HG03175 (cell line): ENCODE measurements around the gene MRFAP1L1.
"Not testable (repeated sequence)": the region's sequence is repeated elsewhere in the genome, so short reads cannot be mapped to it uniquely, and the experiment has no call there.

Experiments
- ATAC-seq: cut with Tn5 transposase; IDR thresholded peaks from one replicate; pipeline ENCODE4 v1.9.1; 2021; ENCODE audit warnings: mild to moderate bottlenecking, moderate library complexity; ENCODE audit not compliant: unreplicated experiment

Gene MRFAP1L1

GRCh38 chr4:6734165-6734786 is 24.6 kb upstream of the MRFAP1L1 start:
- ATAC-seq, result no peak

DNA sequence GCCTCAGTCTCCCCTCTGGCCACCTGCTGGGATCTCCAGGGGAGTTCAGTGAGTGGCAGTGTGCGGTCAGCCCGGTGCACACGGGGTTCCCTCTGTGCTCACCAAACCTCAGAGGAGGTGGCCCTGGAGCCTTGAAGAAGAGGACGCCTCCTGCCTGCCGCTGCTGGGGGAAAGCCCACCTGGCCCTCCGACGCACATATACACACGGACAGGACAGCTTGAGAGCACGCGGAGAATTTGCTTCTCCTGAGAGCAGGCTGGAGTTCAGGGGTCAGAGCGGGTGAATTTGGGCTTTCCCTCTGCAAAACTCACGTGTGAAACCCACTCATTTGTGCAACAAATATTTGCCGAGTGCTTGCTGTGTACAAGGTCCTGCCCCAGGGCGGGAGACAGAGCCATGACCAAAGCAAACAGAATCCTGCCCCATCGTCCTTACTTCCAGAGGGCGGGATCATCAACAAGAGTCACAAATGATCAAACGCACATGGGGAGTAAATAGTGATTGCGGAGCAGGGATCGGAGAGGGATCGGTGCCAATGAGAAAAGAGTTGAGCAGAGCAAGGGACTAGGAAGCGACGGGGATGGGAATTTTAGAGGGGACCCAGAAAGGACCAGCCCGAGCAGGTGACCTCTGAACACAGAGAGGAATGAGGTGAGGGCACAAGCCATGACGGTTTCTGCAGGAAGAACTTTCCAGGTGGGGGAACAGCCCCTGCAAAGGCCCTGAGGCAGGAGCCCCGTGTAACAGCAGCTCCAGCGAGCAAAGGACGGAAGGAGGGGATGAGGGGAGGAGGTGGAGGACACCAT is 23.9 kb upstream of the MRFAP1L1 start:
- no peak for ATAC-seq

- no peak for ATAC-seq
Observed at GRCh38 chr4:6732441-6733357, 23.0 kb upstream of the MRFAP1L1 start.

DNA sequence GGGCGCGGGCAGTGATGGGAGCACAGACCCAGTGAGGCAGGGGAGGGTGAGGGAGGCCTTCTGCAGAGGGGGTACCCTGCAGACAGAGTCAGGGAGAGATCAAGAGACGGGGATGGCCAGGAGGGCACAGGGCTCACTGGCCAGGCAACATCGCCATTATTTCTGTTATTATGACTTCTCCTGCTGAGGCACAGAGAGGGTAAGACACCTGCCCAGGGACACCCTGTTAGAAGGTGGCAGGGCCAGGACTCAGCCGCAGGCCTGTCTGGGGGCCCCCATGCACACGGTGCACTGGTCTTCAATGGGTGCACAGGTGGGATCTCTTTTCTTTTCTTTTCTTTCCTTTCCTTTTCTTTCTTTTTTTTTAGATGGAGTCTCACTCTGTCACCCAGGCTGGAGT is 22.1 kb upstream of the MRFAP1L1 start:
- no peak for ATAC-seq

- ATAC-seq, result no peak
Observed at GRCh38 chr4:6731318-6731675, 21.6 kb upstream of the MRFAP1L1 start.

GRCh38 chr4:6730603-6731317 is 21.1 kb upstream of the MRFAP1L1 start:
- no peak for ATAC-seq

GRCh38 chr4:6728320-6729029 is 18.8 kb upstream of the MRFAP1L1 start:
- no peak for ATAC-seq

DNA sequence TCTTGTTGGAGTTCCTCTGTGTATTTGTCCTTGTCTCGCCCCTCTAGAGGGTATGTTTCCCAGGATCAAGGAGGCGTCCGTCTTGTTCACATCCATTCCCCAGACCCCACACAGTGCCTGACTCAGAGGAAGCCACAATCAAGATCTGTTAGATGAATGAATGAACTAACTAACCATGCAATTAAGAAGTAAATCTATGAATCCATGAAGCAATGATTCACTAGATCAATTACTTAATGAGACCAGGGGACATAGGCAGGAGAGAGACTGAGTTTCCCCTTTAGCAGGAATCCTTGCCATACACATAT is 18.2 kb upstream of the MRFAP1L1 start:
- no peak for ATAC-seq

DNA sequence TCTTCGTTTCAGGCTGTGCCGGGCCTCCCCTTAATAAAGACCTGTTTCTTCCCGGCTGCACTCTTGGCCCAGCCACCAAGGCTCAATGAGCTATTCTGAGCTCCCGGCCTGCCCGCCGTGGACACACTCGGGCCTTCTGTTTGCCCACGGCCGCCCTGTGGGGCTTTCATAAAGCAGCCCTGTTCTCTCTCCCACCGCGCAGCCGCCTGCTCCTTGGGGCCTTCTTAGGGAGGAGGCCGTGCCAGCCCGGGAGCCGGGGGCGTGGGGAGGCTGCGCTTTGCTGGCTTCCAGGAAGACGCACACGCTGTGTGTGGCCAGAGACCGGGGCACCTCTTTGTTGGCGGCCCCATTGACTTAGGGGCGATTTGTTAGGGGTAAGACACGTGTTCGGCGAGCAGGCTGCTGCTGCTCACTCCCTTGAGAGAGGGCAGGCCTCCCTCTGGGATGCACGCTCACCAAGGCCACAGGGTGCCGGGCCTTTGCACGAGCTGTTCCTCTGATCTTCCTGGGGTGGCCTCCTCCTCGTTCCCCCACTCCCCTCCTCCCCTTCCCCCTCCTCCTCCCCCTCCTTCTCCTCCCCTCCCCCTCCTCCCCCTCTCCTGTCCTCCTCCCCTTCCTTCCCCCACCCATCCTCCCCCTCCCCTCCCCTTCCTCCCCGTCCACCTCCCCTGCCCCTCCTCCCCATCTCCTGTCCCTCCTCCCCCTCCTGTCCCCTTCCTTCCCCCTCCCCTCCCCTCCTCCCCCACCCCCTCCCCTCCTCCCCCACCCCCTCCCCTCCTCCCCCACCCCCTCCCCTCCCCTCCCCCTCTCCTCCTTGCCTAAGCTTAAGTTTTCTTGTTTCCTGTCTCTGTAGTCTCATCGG is 17.6 kb upstream of the MRFAP1L1 start:
- ATAC-seq, result no peak

DNA sequence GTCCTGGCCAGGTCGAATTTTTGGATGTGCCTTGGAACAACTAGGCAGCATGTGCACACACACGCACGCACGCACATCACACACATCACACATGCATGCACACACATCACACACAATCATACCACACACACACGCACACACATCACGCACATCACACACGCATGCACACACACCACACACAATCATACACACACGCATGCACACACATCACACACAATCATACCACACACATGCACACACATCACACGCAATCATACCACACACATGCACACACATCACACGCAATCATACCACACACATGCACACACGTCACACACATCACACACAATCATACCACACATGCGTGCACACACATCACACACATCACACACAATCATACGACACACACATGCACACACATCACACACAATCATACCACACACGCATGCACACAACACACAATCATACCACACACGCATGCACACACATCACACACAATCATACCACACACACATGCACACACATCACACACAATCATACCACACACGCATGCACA is 15.8 kb upstream of the MRFAP1L1 start:
- not testable (repeated sequence) for ATAC-seq

- no peak for ATAC-seq
Observed at GRCh38 chr4:6724421-6725111, 14.9 kb upstream of the MRFAP1L1 start.

DNA sequence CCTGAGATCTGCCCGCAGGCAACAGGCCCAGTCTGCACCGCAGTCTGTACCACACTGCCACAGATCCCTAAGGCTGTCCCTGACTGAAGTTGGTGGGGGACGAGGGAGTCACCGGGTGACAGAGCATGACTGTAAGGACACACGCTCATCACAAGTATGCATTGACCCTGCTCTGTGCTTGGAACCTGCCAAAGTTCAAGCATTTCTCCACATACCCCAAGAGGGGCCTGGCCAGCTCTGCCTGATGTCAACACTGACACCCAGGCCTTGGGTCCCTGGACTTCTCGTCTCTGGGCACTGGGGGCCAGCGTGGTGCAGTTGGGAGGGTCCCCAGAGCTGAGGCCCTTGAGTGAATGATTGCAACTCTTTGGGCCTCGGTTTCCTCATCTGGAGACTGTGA is 14.2 kb upstream of the MRFAP1L1 start:
- no peak for ATAC-seq

DNA sequence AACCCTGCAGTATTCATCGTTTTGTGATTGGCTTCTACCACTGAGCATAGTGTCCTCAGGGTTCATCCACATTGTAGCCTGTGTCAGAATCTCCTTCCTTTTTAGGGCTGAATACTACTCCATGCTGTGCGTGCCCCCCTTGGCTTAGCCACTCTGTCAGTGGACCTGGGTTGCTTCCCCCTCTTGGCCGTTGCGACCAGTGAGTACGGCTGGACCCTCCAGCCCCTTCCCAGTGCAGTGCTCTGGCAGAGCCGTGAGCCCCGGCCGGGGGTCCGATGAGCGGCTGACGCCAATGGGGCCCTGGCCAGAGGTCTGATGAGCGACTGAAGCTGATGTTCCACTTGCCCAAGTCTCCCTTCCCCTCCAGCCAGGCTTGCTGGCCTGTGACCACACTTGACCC is 13.2 kb upstream of the MRFAP1L1 start:
- no peak for ATAC-seq

DNA sequence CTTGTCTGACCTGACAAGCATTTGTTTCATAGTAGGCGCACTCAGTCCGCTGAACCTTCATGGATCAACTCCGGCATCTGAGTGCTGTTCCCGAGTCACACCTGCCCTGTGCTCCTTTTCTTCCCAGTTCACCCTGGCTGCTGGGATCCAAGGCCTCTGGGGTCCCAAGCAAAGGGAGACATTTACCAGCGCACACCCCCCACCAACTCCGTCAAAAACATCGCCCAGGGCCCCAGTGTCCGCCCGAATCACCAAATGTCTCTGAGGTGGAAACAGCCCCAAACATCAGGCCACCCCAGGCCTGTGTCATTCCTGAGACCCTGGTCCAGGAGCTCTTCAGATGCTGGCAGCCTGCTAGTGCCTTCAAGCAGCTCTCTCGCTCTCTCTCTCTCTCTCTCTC is 11.5 kb upstream of the MRFAP1L1 start:
- no peak for ATAC-seq

DNA sequence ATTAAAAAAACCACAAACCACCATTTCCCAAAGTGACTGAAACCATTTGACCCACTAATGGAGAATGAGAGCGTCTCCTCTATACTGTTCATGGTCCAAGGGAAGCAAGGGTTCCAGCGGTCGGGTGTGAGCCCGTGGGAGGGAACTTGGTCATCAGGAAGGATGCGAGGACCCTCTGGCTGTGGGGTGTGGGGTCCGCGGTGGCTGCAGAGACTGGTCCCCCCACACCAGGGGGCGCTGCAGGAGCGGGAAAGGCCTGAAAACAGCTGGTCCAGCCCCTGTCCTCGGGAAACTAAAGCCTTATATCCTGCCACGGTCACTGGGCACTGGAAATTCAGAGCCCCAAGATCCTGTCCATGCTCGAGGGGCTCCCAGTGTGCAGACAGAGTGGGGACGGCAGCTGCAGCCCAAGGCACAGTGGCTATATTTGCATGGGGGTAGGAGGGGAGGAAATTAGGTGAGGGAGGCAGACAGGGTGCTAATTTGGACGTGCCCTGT is 10.6 kb upstream of the MRFAP1L1 start:
- no peak for ATAC-seq

- ATAC-seq, result no peak
Observed at GRCh38 chr4:6719611-6720179, 10.0 kb upstream of the MRFAP1L1 start.

GRCh38 chr4:6718932-6719610 is 9.4 kb upstream of the MRFAP1L1 start:
- no peak for ATAC-seq
